ENCODE data around the gene APOBEC2.

The APOBEC2 gene

GRCh38 chr6:41062056-41062455, 9.1 kb downstream of the APOBEC2 start:
- no peaks in the 10 kb centered on the region for H3K36me3 ChIP-seq (ENCODE audit: insufficient read depth)
- H3K4me3 ChIP-seq (IDR thresholded peaks at IDR 0.05; ENCODE audit: insufficient read depth, low read depth, low read length), result no peak overlapping the region
- no peak overlapping the region for H2AFZ ChIP-seq (ENCODE audit: low read depth)
- H4K20me1 ChIP-seq (ENCODE audit: insufficient read depth), result no peaks in the 10 kb centered on the region
- no peak overlapping the region for H3K4me2 ChIP-seq
- TF ChIP-seq, protein P1, sequence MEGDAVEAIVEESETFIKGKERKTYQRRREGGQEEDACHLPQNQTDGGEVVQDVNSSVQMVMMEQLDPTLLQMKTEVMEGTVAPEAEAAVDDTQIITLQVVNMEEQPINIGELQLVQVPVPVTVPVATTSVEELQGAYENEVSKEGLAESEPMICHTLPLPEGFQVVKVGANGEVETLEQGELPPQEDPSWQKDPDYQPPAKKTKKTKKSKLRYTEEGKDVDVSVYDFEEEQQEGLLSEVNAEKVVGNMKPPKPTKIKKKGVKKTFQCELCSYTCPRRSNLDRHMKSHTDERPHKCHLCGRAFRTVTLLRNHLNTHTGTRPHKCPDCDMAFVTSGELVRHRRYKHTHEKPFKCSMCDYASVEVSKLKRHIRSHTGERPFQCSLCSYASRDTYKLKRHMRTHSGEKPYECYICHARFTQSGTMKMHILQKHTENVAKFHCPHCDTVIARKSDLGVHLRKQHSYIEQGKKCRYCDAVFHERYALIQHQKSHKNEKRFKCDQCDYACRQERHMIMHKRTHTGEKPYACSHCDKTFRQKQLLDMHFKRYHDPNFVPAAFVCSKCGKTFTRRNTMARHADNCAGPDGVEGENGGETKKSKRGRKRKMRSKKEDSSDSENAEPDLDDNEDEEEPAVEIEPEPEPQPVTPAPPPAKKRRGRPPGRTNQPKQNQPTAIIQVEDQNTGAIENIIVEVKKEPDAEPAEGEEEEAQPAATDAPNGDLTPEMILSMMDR (conservative IDR thresholded peaks at IDR 0.05; ENCODE audit: low read depth, low read length), result no peak
- H3K9ac ChIP-seq, result no peak overlapping the region
- H3K27ac ChIP-seq, result no peak overlapping the region
- peaks cover 8% of the 10 kb centered on the region for H3K4me1 ChIP-seq (ENCODE audit: low read depth, poor library complexity, severe bottlenecking)
- no peaks in the 10 kb centered on the region for H3K79me2 ChIP-seq (ENCODE audit: insufficient read depth, low read depth)
- H3K27me3 ChIP-seq (ENCODE audit: insufficient read depth, low read depth), result no peaks in the 10 kb centered on the region

DNA sequence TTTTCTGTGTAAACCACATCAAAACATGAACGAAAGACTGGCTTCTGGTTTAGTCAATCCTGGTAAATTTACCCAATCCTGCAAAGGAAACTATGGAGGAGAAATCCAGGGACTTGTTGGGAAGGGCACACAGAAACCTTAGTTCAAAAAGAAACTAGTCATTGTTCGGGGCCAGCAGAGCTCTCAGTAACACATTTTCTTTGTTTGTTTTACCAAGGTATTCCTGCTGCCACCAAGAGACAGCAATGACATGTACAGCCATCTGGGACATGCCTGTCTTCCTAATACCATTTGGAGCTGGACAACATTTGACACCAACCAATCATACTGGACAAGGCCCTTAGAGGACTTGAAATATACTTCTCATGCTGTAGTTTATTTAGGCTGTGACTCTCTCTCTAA, 10.9 kb downstream of the APOBEC2 start:
- peaks cover 8% of the 10 kb centered on the region for H3K4me1 ChIP-seq (ENCODE audit: low read depth, poor library complexity, severe bottlenecking)
- H4K20me1 ChIP-seq (ENCODE audit: insufficient read depth), result no peaks in the 10 kb centered on the region
- no peak overlapping the region for H3K4me2 ChIP-seq
- no peaks in the 10 kb centered on the region for H3K79me2 ChIP-seq (ENCODE audit: insufficient read depth, low read depth)
- no peak overlapping the region for H3K9ac ChIP-seq
- H3K36me3 ChIP-seq (ENCODE audit: insufficient read depth), result no peaks in the 10 kb centered on the region
- H3K4me3 ChIP-seq (IDR thresholded peaks at IDR 0.05; ENCODE audit: insufficient read depth, low read depth, low read length), result no peak overlapping the region
- TF ChIP-seq, protein P1 (conservative IDR thresholded peaks at IDR 0.05; ENCODE audit: low read depth, low read length), result no peak
- no peaks in the 10 kb centered on the region for H3K27me3 ChIP-seq (ENCODE audit: insufficient read depth, low read depth)
- H2AFZ ChIP-seq (ENCODE audit: low read depth), result no peak overlapping the region
- no peak overlapping the region for H3K27ac ChIP-seq

- Histone ChIP-seq H3K36me3 (ENCODE audit: insufficient read depth) (no peaks in the 10 kb centered on the region), H3K4me3 (IDR thresholded peaks at IDR 0.05; ENCODE audit: insufficient read depth, low read depth, low read length) (no peak overlapping the region)
Measured at GRCh38 chr6:41064841-41065240, 11.8 kb downstream of the APOBEC2 start.

GRCh38 chr6:41065550-41066026, 12.6 kb downstream of the APOBEC2 start:
- Histone ChIP-seq H3K27me3 (ENCODE audit: insufficient read depth, low read depth) (no peaks in the 10 kb centered on the region), H4K20me1 (ENCODE audit: insufficient read depth) (no peaks in the 10 kb centered on the region), H3K4me3 (IDR thresholded peaks at IDR 0.05; ENCODE audit: insufficient read depth, low read depth, low read length) (no peak overlapping the region), H3K4me1 (ENCODE audit: low read depth, poor library complexity, severe bottlenecking) (peaks cover 10% of the 10 kb centered on the region), H3K27ac (no peak overlapping the region), H3K36me3 (ENCODE audit: insufficient read depth) (no peaks in the 10 kb centered on the region), H3K79me2 (ENCODE audit: insufficient read depth, low read depth) (no peaks in the 10 kb centered on the region), H3K4me2 (no peak overlapping the region), H2AFZ (ENCODE audit: low read depth) (no peak overlapping the region), H3K9ac (no peak overlapping the region)
- TF ChIP-seq, protein P1 (conservative IDR thresholded peaks at IDR 0.05; ENCODE audit: low read depth, low read length), result no peak

More at GRCh38 chr6:41064841-41065240, 11.8 kb downstream of the APOBEC2 start:
- no peak overlapping the region for H2AFZ ChIP-seq (ENCODE audit: low read depth)
- H4K20me1 ChIP-seq (ENCODE audit: insufficient read depth), result no peaks in the 10 kb centered on the region
- H3K4me1 ChIP-seq (ENCODE audit: low read depth, poor library complexity, severe bottlenecking), result peaks cover 8% of the 10 kb centered on the region
- TF ChIP-seq, protein P1 (conservative IDR thresholded peaks at IDR 0.05; ENCODE audit: low read depth, low read length), result no peak
- H3K79me2 ChIP-seq (ENCODE audit: insufficient read depth, low read depth), result no peaks in the 10 kb centered on the region
- H3K9ac ChIP-seq, result no peak overlapping the region
- H3K4me2 ChIP-seq, result no peak overlapping the region
- no peaks in the 10 kb centered on the region for H3K27me3 ChIP-seq (ENCODE audit: insufficient read depth, low read depth)
- H3K27ac ChIP-seq, result no peak overlapping the region
